HCT116 (cell line): ENCODE measurements around the gene CHAF1A. TPM values are rescaled to one million over a fixed set of nuclear protein-coding genes. Genes with fewer than 3 reads are reported as not detected.

Source experiments
- ATAC-seq: fragments of 200-7000 bp; cut with Tn5 transposase; 2 replicates; pipeline ENCODE4 v1.9.1; 2020; ENCODE audit warnings: mild to moderate bottlenecking, moderate library complexity
- BruUV-seq: library from RNA; stranded (reverse); fragments of 400-500 nt; replicated peaks from 2 replicates; lab custom pipeline; 2021; lab: Mats Ljungman, UMichigan
- CTCF ChIA-PET: fragments of 300-600 bp; sonication (Branson Sonifier 250); formaldehyde crosslinking; loops from one replicate; lab custom pipeline; 2021; ENCODE audit warnings: antibody characterized with exemption; lab: Charles Lee
- POLR2A ChIA-PET: fragments of 300-600, 350-600 bp; sonication (Branson Sonifier 250); formaldehyde crosslinking; loops from one replicate; lab custom pipeline; 2021; ENCODE audit warnings: antibody characterized with exemption; lab: Charles Lee
- RAD21 ChIA-PET, 2 experiments: fragments of 300-600 bp; sonication (Branson Sonifier 250); formaldehyde crosslinking; loops; one replicate each; lab custom pipeline; 2023; ENCODE audit warnings: low total read pairs in 2 of 2; ENCODE audit not compliant: uncharacterized antibody in 2 of 2, unreplicated experiment in 2 of 2, low non-redundant PET in 1 of 2; lab: Charles Lee
- DNase-seq: peaks from one replicate; pipeline ENCODE4 v3.0.0-alpha.2; 2010; ENCODE audit warnings: low read depth, low spot score
- H2AFZ ChIP-seq: fragments of 200-600 bp; shearing (Covaris generic), sonication (generic); 2 replicates; pipeline ENCODE4 v1.6.1; 2017; ENCODE audit warnings: low read depth, mixed run types, mixed read lengths, antibody characterized with exemption, low read length; ENCODE audit not compliant: poor library complexity, severe bottlenecking
- H3K27ac ChIP-seq: 2 replicates; pipeline ENCODE4 v1.5.1; 2012; ENCODE audit warnings: low read depth, low read length
- H3K27me3 ChIP-seq: fragments of 200-600 bp; sonication (generic); 2 replicates; pipeline ENCODE4 v1.6.1; 2016; ENCODE audit warnings: mixed run types, low read length, mixed read lengths; ENCODE audit not compliant: insufficient read depth
- H3K36me3 ChIP-seq, 2 experiments: fragments of 200-500 bp in 1 of 2; fragments of 200-600 bp in 1 of 2; sonication (Bioruptor generic) in 1 of 2; sonication (generic) in 1 of 2; 2 replicates each; pipeline versions ENCODE4 v1.5.1 to v1.6.1; 2014 to 2016; ENCODE audit warnings: low read length in 2 of 2, inconsistent platforms in 1 of 2, mixed read lengths in 1 of 2, mixed run types in 1 of 2; ENCODE audit not compliant: insufficient read depth in 2 of 2, control insufficient read depth in 1 of 2
- H3K4me1 ChIP-seq, 2 experiments: fragments of 200-600 bp in 1 of 2; sonication (generic) in 1 of 2; 2 replicates each; pipeline versions ENCODE4 v1.5.1 to v1.6.1; 2012 to 2017; ENCODE audit warnings: low read length in 2 of 2, inconsistent platforms in 1 of 2, mild to moderate bottlenecking in 1 of 2, mixed read lengths in 1 of 2, mixed run types in 1 of 2, moderate library complexity in 1 of 2; ENCODE audit not compliant: insufficient read depth in 2 of 2, control insufficient read depth in 1 of 2
- H3K4me2 ChIP-seq: fragments of 200-600 bp; sonication (generic); 2 replicates; pipeline ENCODE4 v1.6.1; 2017; ENCODE audit warnings: mixed run types, low read length, mixed read lengths
- H3K4me3 ChIP-seq, 2 experiments: fragments of 200-600 bp in 1 of 2; sonication (generic) in 1 of 2; replicated peaks in 1 of 2; 2 replicates each; pipeline ENCODE4 v1.5.1; 2011 to 2016; ENCODE audit warnings: low read length in 2 of 2, control low read depth in 1 of 2, low read depth in 1 of 2, mild to moderate bottlenecking in 1 of 2, mixed read lengths in 1 of 2, mixed run types in 1 of 2
- H3K79me2 ChIP-seq: fragments of 200-600 bp; sonication (generic); 2 replicates; pipeline ENCODE4 v1.6.1; 2017; ENCODE audit warnings: mild to moderate bottlenecking, mixed run types, low read length, moderate library complexity, mixed read lengths; ENCODE audit not compliant: insufficient read depth
- H3K9ac ChIP-seq: fragments of 200-600 bp; sonication (generic); 2 replicates; pipeline ENCODE4 v1.6.1; 2016; ENCODE audit warnings: low read length, mixed read lengths
- H3K9me2 ChIP-seq: fragments of 200-600 bp; sonication (generic), shearing (Covaris generic); 2 replicates; pipeline ENCODE4 v1.6.1; 2017; ENCODE audit warnings: mixed run types, mild to moderate bottlenecking, moderate library complexity; ENCODE audit not compliant: insufficient read depth
- H3K9me3 ChIP-seq, 2 experiments: fragments of 200-500 bp in 1 of 2; fragments of 200-600 bp in 1 of 2; sonication (Bioruptor generic) in 1 of 2; sonication (generic) in 1 of 2; 2 replicates each; pipeline ENCODE4 v1.6.1; 2014 to 2017; ENCODE audit warnings: low read length in 2 of 2, mixed read lengths in 2 of 2, inconsistent platforms in 1 of 2, low read depth in 1 of 2, mild to moderate bottlenecking in 1 of 2, mixed run types in 1 of 2, moderate library complexity in 1 of 2; ENCODE audit not compliant: control insufficient read depth in 1 of 2, insufficient read depth in 1 of 2
- H4K20me1 ChIP-seq: fragments of 200-600 bp; sonication (generic), shearing (Covaris generic); 2 replicates; pipeline ENCODE4 v1.6.1; 2017; ENCODE audit warnings: mixed run types, mild to moderate bottlenecking, moderate library complexity; ENCODE audit not compliant: insufficient read depth
- CBX3 ChIP-seq: IDR thresholded peaks from 2 replicates; pipeline ENCODE4 v1.6.1; 2012; ENCODE audit warnings: low read depth
- CTCF ChIP-seq, 3 experiments: fragments of 200-600 bp in 1 of 3; sonication (generic) in 1 of 3; IDR thresholded peaks in 2 of 3; conservative IDR thresholded peaks in 1 of 3; 2 replicates each; pipeline ENCODE4 v1.5.1; 2012 to 2017; ENCODE audit warnings: low read depth in 2 of 3, low read length in 2 of 3, antibody characterized with exemption in 1 of 3, borderline replicate concordance in 1 of 3, control low read depth in 1 of 3, mild to moderate bottlenecking in 1 of 3, mixed read lengths in 1 of 3, mixed run types in 1 of 3, moderate library complexity in 1 of 3; ENCODE audit not compliant: insufficient read depth in 1 of 3
- RAD21 ChIP-seq: IDR thresholded peaks from 2 replicates; pipeline ENCODE4 v1.6.1; 2012; ENCODE audit warnings: low read depth, mild to moderate bottlenecking
- REST ChIP-seq: IDR thresholded peaks from 2 replicates; pipeline ENCODE4 v1.6.1; 2012; ENCODE audit warnings: low read depth
- SIN3A ChIP-seq: IDR thresholded peaks from 2 replicates; pipeline ENCODE4 v1.6.1; 2012; ENCODE audit warnings: low read depth
- SP1 ChIP-seq: IDR thresholded peaks from 2 replicates; pipeline ENCODE4 v1.6.1; 2012; ENCODE audit warnings: low read depth
- SRF ChIP-seq: IDR thresholded peaks from 2 replicates; pipeline ENCODE4 v1.6.1; 2012; ENCODE audit warnings: low read depth
- ZBTB33 ChIP-seq: IDR thresholded peaks from 2 replicates; pipeline ENCODE4 v1.6.1; 2011; ENCODE audit warnings: mild to moderate bottlenecking, low read length, moderate library complexity; ENCODE audit not compliant: insufficient replicate concordance; ENCODE audit errors: extremely low read depth
- ZNF274 ChIP-seq: fragments of 200-500 bp; sonication (Bioruptor generic); IDR thresholded peaks from 2 replicates; pipeline ENCODE4 v1.6.1; 2014; ENCODE audit warnings: mild to moderate bottlenecking, low read depth, low read length, inconsistent platforms
- intact Hi-C: fragments of 100-400 bp; cut with micrococcal nuclease; formaldehyde crosslinking; loops from 2 replicates; pipeline ENCODE4 v1.10.0; 2022
- total RNA-seq: library from RNA; stranded (reverse); gene quantifications from one replicate; pipeline ENCODE4 v1.2.1, GENCODE V29; 2021; ENCODE audit not compliant: unreplicated experiment

Gene CHAF1A
- total RNA-seq, 1 experiment from 2014 or later, result 69.9 TPM

GRCh38 chr19:4390017-4390566, 12.3 kb upstream of the CHAF1A start (continued):
- TF ChIP-seq SRF, result no peak

GRCh38 chr19:4390567-4391305, 11.7 kb upstream of the CHAF1A start:
- Histone ChIP-seq H3K27me3 (no peaks in the 10 kb centered on the region), H3K4me3 (no peak overlapping the region), H3K9ac (no peak overlapping the region), H3K4me2 (no peak overlapping the region), H3K9me2 (no peaks in the 10 kb centered on the region), H3K4me1 (no peaks in the 10 kb centered on the region), H4K20me1 (peaks cover 3% of the 10 kb centered on the region; the same call in 1 of the 2 replicates), H3K9me3 (no peaks in the 10 kb centered on the region), H3K27ac (no peak overlapping the region), H2AFZ (no peak overlapping the region), H3K36me3 (peaks cover 4 to 13% of the 10 kb centered on the region in 2 experiments; a peak in 2 of 4 replicates), H3K79me2 (peaks cover 96% of the 10 kb centered on the region)
- RAD21 ChIA-PET, result no interaction called here
- POLR2A ChIA-PET, result no interaction called here
- BruUV-seq, result no TSS peak
- TF ChIP-seq SIN3A, result no peak
- no peak for TF ChIP-seq REST
- TF ChIP-seq ZNF274, result no peak
- no peak for TF ChIP-seq CTCF (IDR thresholded peaks at IDR 0.05 in 2 of 3, conservative IDR thresholded peaks at IDR 0.05 in 1 of 3; ENCODE audit: borderline replicate concordance in 1 of 3, insufficient read depth in 1 of 3, low read depth in 2 of 3, low read length in 2 of 3)
- TF ChIP-seq SP1, result no peak
- TF ChIP-seq CBX3, result no peak
- TF ChIP-seq SRF, result no peak
- TF ChIP-seq RAD21, result no peak
- TF ChIP-seq ZBTB33, result no peak
- intact Hi-C loops, result no loop called here
- ATAC-seq (no peak), DNase-seq (no peak)
- CTCF ChIA-PET, result no interaction called here
